H1 (cell line): ENCODE results near the gene IL22RA2.

Source experiments
- CHD7 ChIP-seq: fragments of 300-600 bp; sonication (generic); IDR thresholded peaks from 2 replicates; pipeline ENCODE4 v1.7.1; 2012; ENCODE audit warnings: low read length, moderate library complexity, mild to moderate bottlenecking, inconsistent platforms; ENCODE audit not compliant: insufficient replicate concordance
- CTCF ChIP-seq, 3 experiments: IDR thresholded peaks; 1 replicate in 2 of 3; 2 replicates in 1 of 3; pipeline versions ENCODE4 v1.5.1 to v1.6.1; 2011; ENCODE audit warnings: low read length in 3 of 3, mild to moderate bottlenecking in 3 of 3, inconsistent platforms in 2 of 3, low read depth in 1 of 3, moderate library complexity in 1 of 3; ENCODE audit not compliant: insufficient read depth in 1 of 3; ENCODE audit errors: control extremely low read depth in 1 of 3
- EZH2 ChIP-seq: fragments of 200-600 bp; sonication (generic); IDR thresholded peaks from 2 replicates; pipeline ENCODE4 v1.7.1; 2012; ENCODE audit warnings: low read depth, mild to moderate bottlenecking, moderate library complexity, low read length, inconsistent platforms; ENCODE audit not compliant: severe bottlenecking
- POLR2A ChIP-seq, 2 experiments: IDR thresholded peaks; 1 replicate in 1 of 2; 2 replicates in 1 of 2; pipeline ENCODE4 v1.6.1; 2011; ENCODE audit warnings: low read depth in 2 of 2, low read length in 2 of 2, mild to moderate bottlenecking in 2 of 2; ENCODE audit errors: control extremely low read depth in 1 of 2
- TAF1 ChIP-seq: IDR thresholded peaks from 2 replicates; pipeline ENCODE4 v1.6.1; 2011; ENCODE audit warnings: mild to moderate bottlenecking, low read depth, low read length

- TF ChIP-seq EZH2 (no peak), CTCF (IDR thresholded peaks at IDR 0.05; ENCODE audit: control extremely low read depth in 1 of 3, insufficient read depth in 1 of 3, low read depth in 1 of 3, low read length in 3 of 3) (no peak), CHD7 (no peak), POLR2A (IDR thresholded peaks at IDR 0.05; ENCODE audit: control extremely low read depth in 1 of 2, low read depth in 2 of 2, low read length in 2 of 2) (no peak), TAF1 (no peak)
These were observed 561 bp downstream of the IL22RA2 start for GRCh38 chr6:137172734-137173431.
